Peyer's patch (tissue), 4 donors: ENCODE data around the gene PAIP2. TPM values are rescaled to one million over a fixed set of nuclear protein-coding genes. Genes with fewer than 3 reads are reported as not detected.

ENCODE experiments used
- DNase-seq, 3 donors: peaks; one replicate each; pipeline ENCODE4 v3.0.0-alpha.2; 2017 to 2019
- H3K27ac ChIP-seq, 4 donors: fragments of 200-600 bp; sonication (generic); one replicate each; pipeline ENCODE4 v1.5.1; 2016 to 2019
- H3K27me3 ChIP-seq, 2 donors: fragments of 200-600 bp; sonication (generic); one replicate each; pipeline ENCODE4 v1.5.1; 2019
- H3K36me3 ChIP-seq, 3 donors: fragments of 200-600 bp; sonication (generic); one replicate each; pipeline ENCODE4 v1.5.1; 2016 to 2019
- H3K4me1 ChIP-seq, 4 donors: fragments of 200-600 bp; sonication (generic); one replicate each; pipeline ENCODE4 v1.5.1; 2016 to 2019
- H3K4me3 ChIP-seq, 4 donors: fragments of 200-600 bp; sonication (generic); 1 replicate in 3 of 4; 2 replicates in 1 of 4; pipeline ENCODE4 v1.5.1; 2016 to 2019; ENCODE audit warnings: mild to moderate bottlenecking in 1 of 4
- H3K9me3 ChIP-seq, 4 donors: fragments of 200-600 bp; sonication (generic); one replicate each; pipeline ENCODE4 v1.5.1; 2016 to 2019; ENCODE audit warnings: mild to moderate bottlenecking in 1 of 4
- CTCF ChIP-seq, 6 experiments: fragments of 450-650 bp in 4 of 6; fragments of 200-600 bp in 2 of 6; sonication (generic) in 1 of 6; IDR thresholded peaks; one replicate each; pipeline ENCODE4 v1.5.1; 2017 to 2019; ENCODE audit warnings: antibody characterized with exemption in 6 of 6, mild to moderate bottlenecking in 3 of 6, moderate library complexity in 1 of 6
- POLR2A ChIP-seq, 2 donors: fragments of 450-650 bp; IDR thresholded peaks; one replicate each; pipeline ENCODE4 v1.5.1; 2017; ENCODE audit warnings: antibody characterized with exemption in 2 of 2, mild to moderate bottlenecking in 2 of 2, moderate library complexity in 2 of 2
- total RNA-seq, 4 donors: library from RNA; depleted of rRNA; stranded (reverse); fragments of >200 nt; gene quantifications; one replicate each; pipeline ENCODE4 v1.1.0, GENCODE V29; 2016

The PAIP2 gene
- total RNA-seq, 4 donors from 2014 or later: 24.3 to 77.6 (median 35.6) TPM

- no peaks in the 10 kb centered on the region for H3K36me3 ChIP-seq
- H3K9me3 ChIP-seq: no peaks in the 10 kb centered on the region
- no peak for DNase-seq
- no peak overlapping the region for H3K27ac ChIP-seq
- H3K27me3 ChIP-seq: no peaks in the 10 kb centered on the region
- TF ChIP-seq POLR2A (IDR thresholded peaks at IDR 0.05) (no peak), CTCF (IDR thresholded peaks at IDR 0.05) (no peak)
- H3K4me1 ChIP-seq: peaks cover 0 to 9% (median 4%) of the 10 kb centered on the region in 4 donors
- no peak overlapping the region for H3K4me3 ChIP-seq
These were observed 59.9 kb downstream of the PAIP2 start for GRCh38 chr5:139401546-139401945.

GRCh38 chr5:139402561-139403158 is 61.0 kb downstream of the PAIP2 start:
- peak overlapping the region in 1 of 4 donors; percentile 95 for H3K27ac ChIP-seq
- no peak for TF ChIP-seq POLR2A (IDR thresholded peaks at IDR 0.05)
- TF ChIP-seq CTCF (IDR thresholded peaks at IDR 0.05): peak in 5 of 6 experiments; percentile 10 to 43 (median 30)
- H3K4me3 ChIP-seq: no peak overlapping the region
- H3K4me1 ChIP-seq: peaks cover 0 to 9% (median 4%) of the 10 kb centered on the region in 4 donors
- DNase-seq: no peak
- no peaks in the 10 kb centered on the region for H3K27me3 ChIP-seq
- no peaks in the 10 kb centered on the region for H3K9me3 ChIP-seq
- no peaks in the 10 kb centered on the region for H3K36me3 ChIP-seq

GRCh38 chr5:139403418-139403786 is 61.7 kb downstream of the PAIP2 start:
- Histone ChIP-seq H3K27me3 (no peaks in the 10 kb centered on the region), H3K36me3 (no peaks in the 10 kb centered on the region), H3K4me3 (peak overlapping the region; percentile 52 to 77 (median 56)), H3K9me3 (no peaks in the 10 kb centered on the region), H3K27ac (peak overlapping the region; percentile 79 to 95 (median 89)), H3K4me1 (peaks cover 0 to 9% (median 4%) of the 10 kb centered on the region in 4 donors)
- DNase-seq: no peak
- peak in 1 of 2 donors; percentile 4 for TF ChIP-seq POLR2A (IDR thresholded peaks at IDR 0.05)
- no peak for TF ChIP-seq CTCF (IDR thresholded peaks at IDR 0.05)

- peaks cover 0 to 9% (median 4%) of the 10 kb centered on the region in 4 donors for H3K4me1 ChIP-seq
- H3K27me3 ChIP-seq: no peaks in the 10 kb centered on the region
- H3K4me3 ChIP-seq: peak within 1 kb of the TSS; percentile 52 to 77 (median 56)
- no peaks in the 10 kb centered on the region for H3K9me3 ChIP-seq
- H3K27ac ChIP-seq: peak within 1 kb of the TSS; percentile 79 to 95 (median 89)
- no peaks in the 10 kb centered on the region for H3K36me3 ChIP-seq
- TF ChIP-seq CTCF (IDR thresholded peaks at IDR 0.05) (no peak), POLR2A (IDR thresholded peaks at IDR 0.05) (peak in 1 of 2 donors; percentile 23)
- DNase-seq: peak; percentile 97 to 99 (median 99)
These were observed 62.3 kb downstream of the PAIP2 start, which contains the start of gene SPATA24 for GRCh38 chr5:139403787-139404483. Gene SPATA24, minus strand, starts transcription at chr5:139404089. Its CDS starts 29 bp downstream, at chr5:139404060.

- no peak for DNase-seq
- H3K27me3 ChIP-seq: no peaks in the 10 kb centered on the region
- H3K27ac ChIP-seq: peak overlapping the region; percentile 79 to 95 (median 89)
- TF ChIP-seq CTCF (IDR thresholded peaks at IDR 0.05) (no peak), POLR2A (IDR thresholded peaks at IDR 0.05) (no peak)
- H3K9me3 ChIP-seq: no peaks in the 10 kb centered on the region
- H3K4me3 ChIP-seq: peak overlapping the region; percentile 52 to 77 (median 56)
- H3K4me1 ChIP-seq: peaks cover 0 to 9% (median 4%) of the 10 kb centered on the region in 4 donors
- no peaks in the 10 kb centered on the region for H3K36me3 ChIP-seq
These were observed 62.8 kb downstream of the PAIP2 start for GRCh38 chr5:139404484-139404840.
